ENCODE data around the gene RGS3. TPM values are rescaled to one million over a fixed set of nuclear protein-coding genes. Genes with fewer than 3 reads are reported as not detected.

RGS3 gene
- total and polyA plus RNA-seq, 7 donors, result 26.9 to 50.7 (median 38.3) TPM

- no peak overlapping the region for H3K4me3 ChIP-seq
- no peaks in the 10 kb centered on the region for H3K27me3 ChIP-seq
- peaks cover 0 to 36% (median 26%) of the 10 kb centered on the region in 4 donors for H3K4me1 ChIP-seq
- no peaks in the 10 kb centered on the region for H3K36me3 ChIP-seq
- peak overlapping the region; percentile 29 to 79 (median 70) for H3K27ac ChIP-seq
- DNase-seq, result peak; percentile 67
- no peaks in the 10 kb centered on the region for H3K9me3 ChIP-seq
- 57 to 69% methylated on average over 8 of the region's 8 CpGs for WGBS, 2 donors
- intact Hi-C loops (cut with DNase I), result no loop called here
- peak in 2 of 4 donors; percentile 58 to 75 for TF ChIP-seq POLR2AphosphoS5 (IDR thresholded peaks at IDR 0.05)
- TF ChIP-seq, protein P1, sequence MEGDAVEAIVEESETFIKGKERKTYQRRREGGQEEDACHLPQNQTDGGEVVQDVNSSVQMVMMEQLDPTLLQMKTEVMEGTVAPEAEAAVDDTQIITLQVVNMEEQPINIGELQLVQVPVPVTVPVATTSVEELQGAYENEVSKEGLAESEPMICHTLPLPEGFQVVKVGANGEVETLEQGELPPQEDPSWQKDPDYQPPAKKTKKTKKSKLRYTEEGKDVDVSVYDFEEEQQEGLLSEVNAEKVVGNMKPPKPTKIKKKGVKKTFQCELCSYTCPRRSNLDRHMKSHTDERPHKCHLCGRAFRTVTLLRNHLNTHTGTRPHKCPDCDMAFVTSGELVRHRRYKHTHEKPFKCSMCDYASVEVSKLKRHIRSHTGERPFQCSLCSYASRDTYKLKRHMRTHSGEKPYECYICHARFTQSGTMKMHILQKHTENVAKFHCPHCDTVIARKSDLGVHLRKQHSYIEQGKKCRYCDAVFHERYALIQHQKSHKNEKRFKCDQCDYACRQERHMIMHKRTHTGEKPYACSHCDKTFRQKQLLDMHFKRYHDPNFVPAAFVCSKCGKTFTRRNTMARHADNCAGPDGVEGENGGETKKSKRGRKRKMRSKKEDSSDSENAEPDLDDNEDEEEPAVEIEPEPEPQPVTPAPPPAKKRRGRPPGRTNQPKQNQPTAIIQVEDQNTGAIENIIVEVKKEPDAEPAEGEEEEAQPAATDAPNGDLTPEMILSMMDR (IDR thresholded peaks at IDR 0.05), result no peak
Observed at GRCh38 chr9:113474360-113475028, 11.0 kb downstream of the RGS3 start.

DNA sequence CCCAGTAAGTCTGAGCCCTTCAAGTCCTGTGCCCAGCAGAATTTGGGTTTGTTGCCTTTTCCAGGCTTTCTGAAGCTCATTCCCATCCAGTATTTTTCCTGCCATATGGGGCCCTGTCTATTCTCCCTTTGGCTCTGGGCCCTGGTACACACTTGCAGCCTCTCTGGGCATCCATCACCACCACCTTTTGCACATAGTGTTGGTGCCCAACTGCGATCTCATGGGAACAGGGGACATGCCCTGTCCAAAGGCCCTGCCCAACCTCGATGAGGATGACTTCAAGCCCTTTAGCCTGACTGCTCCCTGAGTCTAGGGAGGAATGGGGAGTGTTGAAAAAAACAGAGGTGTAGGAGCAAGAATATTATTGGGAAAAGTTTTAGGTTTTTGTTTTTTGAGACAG is 11.5 kb downstream of the RGS3 start:
- TF ChIP-seq POLR2AphosphoS5 (IDR thresholded peaks at IDR 0.05) (no peak), POLR2A (IDR thresholded peaks at IDR 0.05) (no peak), EP300 (IDR thresholded peaks at IDR 0.05) (no peak)
- no peaks in the 10 kb centered on the region for H3K36me3 ChIP-seq
- H3K4me1 ChIP-seq, result peaks cover 0 to 34% (median 30%) of the 10 kb centered on the region in 4 donors
- DNase-seq, result peak; percentile 46
- WGBS, 2 donors, result 91 to 95% methylated on average over 2 of the region's 2 CpGs
- no peaks in the 10 kb centered on the region for H3K27me3 ChIP-seq
- H3K4me3 ChIP-seq, result no peak overlapping the region
- peak overlapping the region in 3 of 4 donors; percentile 61 to 79 (median 78) for H3K27ac ChIP-seq
- intact Hi-C loops (cut with DNase I), result no loop called here
- no peaks in the 10 kb centered on the region for H3K9me3 ChIP-seq

- Histone ChIP-seq H3K27ac (peak overlapping the region in 1 of 4 donors; percentile 79), H3K27me3 (no peaks in the 10 kb centered on the region), H3K36me3 (no peaks in the 10 kb centered on the region), H3K4me1 (peaks cover 0 to 34% (median 30%) of the 10 kb centered on the region in 4 donors), H3K4me3 (no peak overlapping the region), H3K9me3 (no peaks in the 10 kb centered on the region)
- TF ChIP-seq POLR2AphosphoS5 (IDR thresholded peaks at IDR 0.05), result no peak
- TF ChIP-seq EP300 (IDR thresholded peaks at IDR 0.05), result no peak
- TF ChIP-seq POLR2A (IDR thresholded peaks at IDR 0.05), result no peak
- TF ChIP-seq, protein P1 (IDR thresholded peaks at IDR 0.05), result no peak
- 97 to 98% methylated on average over 4 of the region's 4 CpGs for WGBS, 2 donors
- peak; percentile 12 for DNase-seq
- intact Hi-C loops (cut with DNase I), result no loop called here
Observed at GRCh38 chr9:113475992-113476391, 12.5 kb downstream of the RGS3 start.

GRCh38 chr9:113476511-113476916 is 13.0 kb downstream of the RGS3 start:
- Histone ChIP-seq H3K4me1 (peaks cover 0 to 34% (median 30%) of the 10 kb centered on the region in 4 donors), H3K36me3 (no peaks in the 10 kb centered on the region), H3K27ac (no peak overlapping the region), H3K9me3 (no peaks in the 10 kb centered on the region), H3K4me3 (no peak overlapping the region), H3K27me3 (no peaks in the 10 kb centered on the region)
- no peak for TF ChIP-seq EP300 (IDR thresholded peaks at IDR 0.05)
- TF ChIP-seq, protein P1 (IDR thresholded peaks at IDR 0.05), result no peak
- TF ChIP-seq POLR2AphosphoS5 (IDR thresholded peaks at IDR 0.05), result no peak
- TF ChIP-seq POLR2A (IDR thresholded peaks at IDR 0.05), result no peak
- WGBS, 2 donors, result 73 to 88% methylated on average over 4 of the region's 4 CpGs
- DNase-seq, result peak; percentile 29
- intact Hi-C loops (cut with DNase I), result no loop called here

- Histone ChIP-seq H3K36me3 (no peaks in the 10 kb centered on the region), H3K27me3 (no peaks in the 10 kb centered on the region), H3K27ac (no peak overlapping the region), H3K4me3 (no peak overlapping the region), H3K9me3 (no peaks in the 10 kb centered on the region), H3K4me1 (peaks cover 0 to 34% (median 31%) of the 10 kb centered on the region in 4 donors)
- TF ChIP-seq, protein P1 (IDR thresholded peaks at IDR 0.05), result no peak
- no peak for TF ChIP-seq POLR2AphosphoS5 (IDR thresholded peaks at IDR 0.05)
- no peak for TF ChIP-seq POLR2A (IDR thresholded peaks at IDR 0.05)
- no peak for TF ChIP-seq EP300 (IDR thresholded peaks at IDR 0.05)
- DNase-seq, result no peak
- intact Hi-C loops (cut with DNase I), result no loop called here
- WGBS, 2 donors, result 88 to 94% methylated on average over 4 of the region's 4 CpGs
Observed at GRCh38 chr9:113477058-113477457, 13.5 kb downstream of the RGS3 start.

Data from sigmoid colon (tissue), 7 donors.